SKM-1 treated with dmso at 0.1 percent for 144 hours (cell line): ENCODE data around the gene PNPLA2.

ENCODE experiments used
- DNase-seq: peaks from one replicate; lab custom pipeline; 2025; ENCODE audit not compliant: unreplicated experiment; lab: John Stamatoyannopoulos, UW

PNPLA2 gene

DNA sequence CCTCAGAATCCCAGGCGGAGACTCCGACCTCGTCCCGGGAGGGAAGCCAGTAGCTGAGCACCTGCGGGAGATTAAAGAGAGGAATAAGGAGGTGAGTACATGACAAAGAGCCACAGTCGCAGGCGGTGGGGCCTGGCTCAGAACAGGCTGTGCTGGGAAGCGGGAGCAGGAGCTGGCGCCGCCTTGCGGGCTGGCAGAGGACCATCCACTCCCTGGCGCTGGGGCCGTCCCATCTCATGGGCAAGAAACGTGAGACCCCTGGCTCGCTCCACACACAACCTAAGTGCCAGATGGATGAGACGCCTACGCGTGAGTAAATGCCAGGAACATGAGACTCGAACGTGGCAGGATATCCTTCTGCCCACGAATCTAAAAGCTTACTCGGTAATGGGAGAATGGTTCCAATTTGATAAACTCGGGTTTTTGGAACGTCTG, 35.1 kb upstream of the PNPLA2 start:
- no peak for DNase-seq

DNA sequence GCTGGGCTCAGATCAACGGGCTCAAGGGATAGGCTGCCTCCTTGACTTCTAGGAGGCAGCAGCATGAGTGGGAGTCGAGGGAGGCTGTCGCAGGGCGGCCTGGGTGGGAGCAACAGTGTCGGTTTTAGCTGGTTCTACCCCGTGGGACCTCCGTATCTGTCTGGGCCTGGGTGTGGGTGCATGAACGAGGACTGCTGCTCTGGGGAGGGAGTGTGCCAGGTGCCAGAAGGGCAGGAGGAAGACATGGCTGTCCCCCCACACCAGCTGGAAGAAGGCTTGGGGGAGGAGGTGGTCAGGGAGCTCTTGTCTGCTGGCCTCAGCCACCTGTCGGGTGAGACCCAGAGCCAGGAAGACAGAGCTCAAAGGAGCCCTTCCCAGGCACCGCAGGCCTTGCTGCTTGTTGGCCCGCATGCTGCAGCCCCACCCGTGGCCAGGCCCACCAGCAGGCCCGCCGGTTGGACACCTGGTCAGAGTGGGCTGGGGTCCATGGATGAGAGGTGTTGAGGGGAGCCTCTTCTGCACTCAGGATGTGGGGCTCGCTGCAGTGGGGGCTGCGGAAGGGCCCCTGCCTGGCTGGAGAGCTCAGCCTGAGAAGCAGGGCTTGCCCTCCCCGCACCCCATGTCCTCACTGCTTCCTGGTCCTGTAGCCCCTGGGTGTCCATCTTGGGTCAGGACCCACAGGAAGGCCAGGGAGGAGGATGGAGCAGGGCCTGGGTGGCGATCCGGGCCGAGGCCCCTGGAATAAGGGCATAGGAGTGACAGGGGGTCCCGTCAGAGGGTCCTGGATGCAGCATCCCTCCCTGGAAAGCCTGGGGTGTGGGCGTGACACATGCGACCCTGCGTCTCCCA, 32.3 kb upstream of the PNPLA2 start:
- DNase-seq = no peak

- no peak for DNase-seq
Observed at GRCh38 chr11:787084-787675, 31.5 kb upstream of the PNPLA2 start.

DNA sequence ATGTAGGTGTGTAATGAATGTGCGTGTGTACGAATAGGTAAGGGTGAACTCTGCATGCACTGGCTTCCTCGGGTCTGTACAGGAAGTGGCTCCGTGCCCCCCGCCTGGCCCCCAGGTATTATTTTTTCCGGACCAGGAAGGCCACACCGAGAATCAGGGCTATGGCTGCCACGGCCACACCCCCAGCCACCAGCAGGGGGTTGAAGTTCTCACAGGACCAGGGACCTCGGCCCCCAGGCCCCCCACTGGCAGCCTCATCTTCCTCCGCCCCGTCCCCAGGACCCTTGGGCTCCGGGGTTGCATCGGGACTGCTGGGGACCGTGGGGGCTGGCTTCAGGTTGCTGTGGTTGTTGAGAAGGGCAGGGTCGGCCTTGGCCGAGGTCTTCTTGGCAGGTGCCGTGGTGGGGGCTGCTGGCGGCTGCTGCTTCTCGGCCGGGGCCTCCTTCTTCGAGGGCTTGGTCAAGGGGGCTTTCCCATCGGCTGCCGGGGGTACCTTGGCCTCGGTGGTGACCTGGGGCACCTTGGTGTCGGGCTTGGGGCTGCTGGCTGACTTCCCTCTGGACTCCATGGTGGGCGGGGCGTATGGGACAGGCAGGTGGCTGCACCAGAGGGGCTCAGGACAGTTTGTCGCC, 30.6 kb upstream of the PNPLA2 start:
- DNase-seq = no peak

- no peak for DNase-seq
Observed at GRCh38 chr11:788953-789940, 29.5 kb upstream of the PNPLA2 start.

- DNase-seq = no peak
Observed at GRCh38 chr11:789943-790342, 28.8 kb upstream of the PNPLA2 start, which contains the start of gene CEND1. CEND1 (minus strand) TSS chr11:790090; CDS start chr11:788576, 1,514 bp downstream.

DNA sequence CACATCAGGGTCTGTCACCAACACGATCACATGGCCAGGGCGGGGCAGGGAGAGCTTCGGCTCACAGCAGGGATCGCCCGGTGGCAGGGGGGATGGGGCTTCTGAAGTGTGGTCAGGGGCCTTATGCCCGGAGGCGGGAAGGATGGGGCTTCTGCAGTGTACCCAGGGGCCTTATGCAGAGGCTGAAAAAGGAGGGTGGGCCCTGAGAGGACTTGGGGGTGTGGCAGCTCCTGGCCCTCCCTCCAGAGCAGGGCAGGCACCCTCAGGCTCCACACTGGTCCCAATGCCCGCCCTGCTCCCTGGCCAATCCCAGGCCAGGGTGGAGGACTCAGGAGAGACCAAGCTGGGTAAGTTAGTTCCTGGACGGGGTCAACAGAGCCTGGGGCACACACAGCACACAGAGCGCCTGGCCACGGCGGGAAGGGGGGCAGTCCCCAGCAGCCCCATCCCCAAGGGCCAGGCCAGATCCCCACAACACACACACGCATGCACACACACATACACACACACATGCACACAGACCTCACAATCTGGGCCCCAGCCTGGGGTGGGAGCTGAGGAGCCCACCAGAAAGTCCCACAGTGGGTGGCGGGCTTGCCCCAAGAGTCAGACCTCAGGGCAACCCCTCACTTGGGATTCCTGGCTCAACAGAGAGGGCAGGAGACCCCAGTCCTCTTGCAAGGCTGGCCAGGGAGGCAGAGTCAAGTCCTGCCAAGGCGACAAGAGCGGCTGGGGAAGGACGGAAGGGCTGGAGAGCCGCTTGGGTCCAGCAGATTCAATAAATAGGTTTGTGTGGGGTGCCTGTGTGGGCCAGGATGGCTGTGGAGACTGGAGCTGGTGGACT, 27.8 kb upstream of the PNPLA2 start:
- no peak for DNase-seq

- no peak for DNase-seq
Observed at GRCh38 chr11:791658-792534, 26.8 kb upstream of the PNPLA2 start.

GRCh38 chr11:792535-792821, 26.2 kb upstream of the PNPLA2 start:
- DNase-seq = no peak

DNA sequence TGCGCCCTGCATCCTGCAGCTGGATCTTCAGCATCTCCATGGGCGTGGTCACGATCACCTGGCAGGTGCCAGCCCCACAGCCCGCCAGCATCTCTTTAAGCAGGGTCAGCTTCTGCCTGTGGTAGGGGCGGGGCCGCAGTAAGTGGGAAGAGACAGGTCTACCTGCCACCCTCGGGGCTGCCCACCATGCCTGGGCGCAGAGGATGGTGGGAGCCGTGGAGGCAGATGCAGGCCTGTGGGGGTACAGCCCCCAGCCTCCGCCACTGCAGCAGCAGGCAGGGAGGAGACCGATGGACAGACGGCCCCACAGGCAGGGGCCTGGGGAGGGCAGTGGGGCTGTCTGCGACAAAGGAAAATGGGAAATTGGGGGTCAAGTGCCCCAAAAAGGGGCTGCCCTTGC, 25.8 kb upstream of the PNPLA2 start:
- no peak for DNase-seq

GRCh38 chr11:793556-793955, 25.2 kb upstream of the PNPLA2 start:
- DNase-seq = no peak

DNA sequence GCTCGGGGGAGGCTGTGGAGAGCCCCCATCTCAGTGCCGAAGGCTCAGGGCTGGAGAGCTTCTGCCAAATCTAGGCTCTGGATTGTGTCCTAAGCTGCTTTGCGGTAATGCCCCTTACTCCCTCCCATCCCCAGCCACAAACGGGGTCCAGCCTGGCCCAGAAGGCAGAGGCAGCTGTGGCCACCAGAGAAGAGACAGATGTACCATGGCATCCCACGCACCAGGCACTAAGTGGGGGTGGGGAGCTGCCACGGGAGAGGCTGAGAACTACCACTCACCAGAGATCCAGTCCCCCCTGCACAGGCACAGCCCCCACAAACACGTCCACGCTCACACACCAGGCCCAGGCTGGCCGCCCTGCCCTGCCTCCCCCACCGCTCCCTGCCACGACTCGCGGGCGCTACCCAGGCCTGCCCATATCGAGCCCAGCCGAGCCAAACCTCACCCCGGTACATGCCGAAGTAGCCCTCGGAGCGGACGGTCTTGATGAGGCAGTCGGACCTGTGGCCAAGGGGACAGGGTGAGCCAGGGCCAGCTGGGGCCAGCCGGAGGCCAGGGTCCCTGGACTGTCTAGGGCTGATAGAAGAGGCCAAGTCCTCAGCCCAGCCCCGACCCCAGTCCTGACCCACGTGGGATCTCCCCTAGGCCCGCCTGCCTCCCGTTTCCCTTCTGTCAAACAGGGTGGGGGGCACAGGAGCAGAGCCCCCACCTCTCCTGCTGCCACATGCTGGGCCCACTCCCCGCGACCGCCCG, 24.5 kb upstream of the PNPLA2 start:
- no peak for DNase-seq

GRCh38 chr11:794766-795633, 23.7 kb upstream of the PNPLA2 start:
- no peak for DNase-seq

- DNase-seq = peak; percentile 85
Observed at GRCh38 chr11:795634-796564, 22.8 kb upstream of the PNPLA2 start.

DNA sequence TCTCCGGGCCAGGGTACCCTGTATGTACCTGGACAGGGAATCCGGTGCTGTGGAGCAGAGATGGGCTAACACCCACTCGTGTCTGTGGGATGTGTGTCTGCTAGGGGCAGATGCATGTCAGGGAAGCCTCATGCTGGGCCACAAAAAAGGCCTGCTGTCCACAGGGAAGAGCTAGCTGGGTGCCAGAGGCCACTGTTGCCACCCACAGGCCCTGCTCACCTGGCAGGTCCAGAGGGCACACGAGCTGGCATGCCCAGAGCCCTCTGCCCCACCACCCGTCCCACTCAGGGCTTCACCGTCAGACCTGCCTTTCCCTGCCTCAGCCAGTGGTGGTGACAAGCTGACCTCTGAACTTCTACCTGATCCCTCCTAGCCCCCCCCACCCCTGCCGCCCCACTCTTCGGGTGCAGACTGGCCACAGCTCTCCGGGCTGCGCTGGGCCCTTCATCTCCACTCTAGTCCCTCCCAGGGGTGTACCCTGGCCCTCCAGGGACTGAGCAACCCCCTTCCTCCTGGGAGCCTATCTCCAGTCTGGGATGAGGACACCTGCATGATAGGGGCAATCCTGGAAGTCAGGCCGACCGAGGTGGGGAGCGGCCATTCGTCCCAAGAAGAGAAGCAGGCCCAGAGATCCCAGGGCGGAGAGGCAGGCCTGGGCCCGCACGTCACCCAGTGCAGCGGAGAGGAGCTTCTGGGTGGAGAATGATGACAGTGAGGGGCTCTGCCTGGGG, 22.0 kb upstream of the PNPLA2 start:
- DNase-seq = no peak
